Measurements from ENCODE around the gene SEMA3D.

DNA sequence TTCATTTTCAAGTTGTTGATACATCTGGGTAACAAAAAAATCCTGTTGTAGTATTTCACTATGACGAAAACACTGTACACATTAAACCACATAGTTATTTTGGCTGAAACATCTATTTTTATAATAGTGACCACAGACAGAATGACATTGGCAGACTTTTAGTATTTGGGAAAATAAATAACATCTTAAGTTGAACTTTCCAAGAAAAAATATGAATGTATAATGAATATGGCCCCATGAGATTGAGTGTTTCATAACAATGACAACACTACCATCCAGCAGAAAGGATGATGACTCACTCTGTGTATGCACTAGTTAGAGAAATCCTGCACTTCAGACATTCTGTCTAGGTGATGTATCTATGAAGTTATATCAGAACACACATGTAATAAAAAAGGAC lies 118.1 kb downstream of the SEMA3D start:
- TF ChIP-seq POLR2A (IDR thresholded peaks at IDR 0.05): no peak
- TF ChIP-seq, protein P1, sequence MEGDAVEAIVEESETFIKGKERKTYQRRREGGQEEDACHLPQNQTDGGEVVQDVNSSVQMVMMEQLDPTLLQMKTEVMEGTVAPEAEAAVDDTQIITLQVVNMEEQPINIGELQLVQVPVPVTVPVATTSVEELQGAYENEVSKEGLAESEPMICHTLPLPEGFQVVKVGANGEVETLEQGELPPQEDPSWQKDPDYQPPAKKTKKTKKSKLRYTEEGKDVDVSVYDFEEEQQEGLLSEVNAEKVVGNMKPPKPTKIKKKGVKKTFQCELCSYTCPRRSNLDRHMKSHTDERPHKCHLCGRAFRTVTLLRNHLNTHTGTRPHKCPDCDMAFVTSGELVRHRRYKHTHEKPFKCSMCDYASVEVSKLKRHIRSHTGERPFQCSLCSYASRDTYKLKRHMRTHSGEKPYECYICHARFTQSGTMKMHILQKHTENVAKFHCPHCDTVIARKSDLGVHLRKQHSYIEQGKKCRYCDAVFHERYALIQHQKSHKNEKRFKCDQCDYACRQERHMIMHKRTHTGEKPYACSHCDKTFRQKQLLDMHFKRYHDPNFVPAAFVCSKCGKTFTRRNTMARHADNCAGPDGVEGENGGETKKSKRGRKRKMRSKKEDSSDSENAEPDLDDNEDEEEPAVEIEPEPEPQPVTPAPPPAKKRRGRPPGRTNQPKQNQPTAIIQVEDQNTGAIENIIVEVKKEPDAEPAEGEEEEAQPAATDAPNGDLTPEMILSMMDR (IDR thresholded peaks at IDR 0.05): no peak
- no peak for TF ChIP-seq EP300 (IDR thresholded peaks at IDR 0.05)
- no peak for TF ChIP-seq POLR2AphosphoS5 (IDR thresholded peaks at IDR 0.05)

All from sigmoid colon (tissue), 4 donors.